ENCODE results near the gene TIMM17A. TPM values are rescaled to one million over a fixed set of nuclear protein-coding genes. Genes with fewer than 3 reads are reported as not detected.

Gene TIMM17A
- total RNA-seq, 1 donor from 2014 or later: 50.5 TPM

DNA sequence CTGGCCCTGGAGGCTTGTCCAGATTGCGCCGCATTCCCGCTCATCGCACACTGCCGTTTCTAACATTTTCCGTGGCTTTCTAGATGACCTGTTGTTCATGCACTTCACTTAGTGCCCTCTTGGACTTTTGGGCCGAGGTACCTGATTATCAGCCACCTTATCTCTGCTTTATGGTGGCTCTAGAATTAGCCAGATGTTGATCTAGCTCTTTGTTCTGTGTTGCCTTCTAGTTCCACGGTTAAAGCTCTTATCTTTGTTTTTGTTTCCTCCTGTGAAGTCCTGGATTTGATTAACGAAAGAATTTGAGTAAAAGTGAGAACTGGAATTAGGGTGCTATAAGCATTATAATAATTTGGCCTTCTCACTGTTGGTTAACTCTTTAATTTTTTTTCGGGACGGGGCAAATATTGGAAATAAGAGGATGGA lies 28.1 kb downstream of the TIMM17A start:
- H3K4me2 ChIP-seq: peak overlapping the region; percentile 91
- DNase-seq (ENCODE audit: low spot score): no peak
- Mint-ChIP-seq H3K4me1 (peaks cover 22% of the 10 kb centered on the region), H3K27ac (peak overlapping the region; percentile 58), H3K9me3 (no peaks in the 10 kb centered on the region), H3K4me3 (peak overlapping the region; percentile 98), H3K27me3 (ENCODE audit: insufficient read depth, low read depth) (peaks cover 7% of the 10 kb centered on the region), H3K36me3 (peaks cover 2% of the 10 kb centered on the region)
- H3K79me2 ChIP-seq (ENCODE audit: low read depth): peaks cover 51% of the 10 kb centered on the region
- no peaks in the 10 kb centered on the region for H3K36me3 ChIP-seq
- peak overlapping the region; percentile 50 for H3K9ac ChIP-seq
- H2AFZ ChIP-seq (replicated peaks): peak overlapping the region; percentile 55
- H3K4me3 ChIP-seq: peak overlapping the region; percentile 68
- H3K27me3 ChIP-seq: peaks cover 15% of the 10 kb centered on the region
- H3F3A ChIP-seq (ENCODE audit: low read depth): peaks cover 24% of the 10 kb centered on the region
- TF ChIP-seq, protein P1, sequence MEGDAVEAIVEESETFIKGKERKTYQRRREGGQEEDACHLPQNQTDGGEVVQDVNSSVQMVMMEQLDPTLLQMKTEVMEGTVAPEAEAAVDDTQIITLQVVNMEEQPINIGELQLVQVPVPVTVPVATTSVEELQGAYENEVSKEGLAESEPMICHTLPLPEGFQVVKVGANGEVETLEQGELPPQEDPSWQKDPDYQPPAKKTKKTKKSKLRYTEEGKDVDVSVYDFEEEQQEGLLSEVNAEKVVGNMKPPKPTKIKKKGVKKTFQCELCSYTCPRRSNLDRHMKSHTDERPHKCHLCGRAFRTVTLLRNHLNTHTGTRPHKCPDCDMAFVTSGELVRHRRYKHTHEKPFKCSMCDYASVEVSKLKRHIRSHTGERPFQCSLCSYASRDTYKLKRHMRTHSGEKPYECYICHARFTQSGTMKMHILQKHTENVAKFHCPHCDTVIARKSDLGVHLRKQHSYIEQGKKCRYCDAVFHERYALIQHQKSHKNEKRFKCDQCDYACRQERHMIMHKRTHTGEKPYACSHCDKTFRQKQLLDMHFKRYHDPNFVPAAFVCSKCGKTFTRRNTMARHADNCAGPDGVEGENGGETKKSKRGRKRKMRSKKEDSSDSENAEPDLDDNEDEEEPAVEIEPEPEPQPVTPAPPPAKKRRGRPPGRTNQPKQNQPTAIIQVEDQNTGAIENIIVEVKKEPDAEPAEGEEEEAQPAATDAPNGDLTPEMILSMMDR (IDR thresholded peaks at IDR 0.05): no peak
- no peak for TF ChIP-seq EZH2 (IDR thresholded peaks at IDR 0.05)
- no peak for TF ChIP-seq EZH2phosphoT487 (IDR thresholded peaks at IDR 0.05)
- H4K20me1 ChIP-seq (ENCODE audit: low read depth): peaks cover 19% of the 10 kb centered on the region
- peaks cover 6% of the 10 kb centered on the region for H3K4me1 ChIP-seq
- H3K27ac ChIP-seq: no peak overlapping the region
- H3K9me3 ChIP-seq (ENCODE audit: low read depth): no peaks in the 10 kb centered on the region

DNA sequence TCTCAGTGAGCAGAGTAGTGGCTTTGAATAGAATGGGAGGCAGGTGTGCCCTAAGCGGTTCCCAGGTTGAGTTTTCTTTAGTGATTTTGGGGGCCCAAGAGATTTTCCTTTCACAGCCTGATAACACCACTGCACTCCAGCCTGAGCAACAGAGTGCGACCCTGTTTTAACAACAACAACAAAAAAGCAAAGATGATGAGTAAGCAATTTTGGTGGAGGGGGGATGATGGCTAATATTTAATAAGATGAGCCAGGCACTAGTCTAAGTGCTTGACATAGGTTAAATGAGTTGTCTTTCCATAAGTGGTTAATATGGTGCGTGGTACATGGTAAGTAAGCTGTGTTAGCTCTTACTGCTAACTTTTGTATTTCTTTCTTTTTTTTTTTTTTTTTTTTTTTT lies 29.1 kb downstream of the TIMM17A start:
- Histone ChIP-seq H3K9ac (no peak overlapping the region), H3K4me2 (peak overlapping the region; percentile 91), H3K79me2 (ENCODE audit: low read depth) (peaks cover 51% of the 10 kb centered on the region), H3K27ac (no peak overlapping the region), H2AFZ (replicated peaks) (no peak overlapping the region), H3K36me3 (no peaks in the 10 kb centered on the region), H3K4me1 (peaks cover 6% of the 10 kb centered on the region), H4K20me1 (ENCODE audit: low read depth) (peaks cover 21% of the 10 kb centered on the region), H3F3A (ENCODE audit: low read depth) (peaks cover 24% of the 10 kb centered on the region), H3K4me3 (no peak overlapping the region), H3K9me3 (ENCODE audit: low read depth) (no peaks in the 10 kb centered on the region), H3K27me3 (peaks cover 15% of the 10 kb centered on the region)
- H3K4me1 Mint-ChIP-seq: peaks cover 22% of the 10 kb centered on the region
- TF ChIP-seq, protein P1 (IDR thresholded peaks at IDR 0.05): no peak
- no peak for TF ChIP-seq EZH2 (IDR thresholded peaks at IDR 0.05)
- TF ChIP-seq EZH2phosphoT487 (IDR thresholded peaks at IDR 0.05): no peak
- H3K27ac Mint-ChIP-seq: no peak overlapping the region
- peak overlapping the region; percentile 98 for H3K4me3 Mint-ChIP-seq
- H3K9me3 Mint-ChIP-seq: no peaks in the 10 kb centered on the region
- peaks cover 6% of the 10 kb centered on the region for H3K36me3 Mint-ChIP-seq
- peaks cover 7% of the 10 kb centered on the region for H3K27me3 Mint-ChIP-seq (ENCODE audit: insufficient read depth, low read depth)
- DNase-seq (ENCODE audit: low spot score): no peak

DNA sequence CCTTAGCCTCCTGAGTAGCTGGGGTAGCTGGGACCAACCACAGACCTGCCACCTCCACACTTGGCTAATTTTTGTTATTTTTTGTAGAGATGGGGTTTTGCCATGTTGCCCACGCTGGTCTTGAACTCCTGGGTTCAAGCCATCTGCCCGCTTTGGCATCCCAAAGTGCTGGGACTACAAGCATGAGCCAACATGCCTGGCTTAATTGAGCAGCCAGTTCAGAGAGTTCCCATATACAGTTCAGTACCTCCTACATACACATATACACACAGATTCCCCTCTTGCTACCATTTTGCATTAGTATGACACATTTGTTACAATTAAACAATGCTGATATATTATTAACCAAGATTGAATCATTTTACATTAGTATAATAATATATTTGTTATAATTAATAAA lies 30.1 kb downstream of the TIMM17A start:
- Mint-ChIP-seq H3K27me3 (ENCODE audit: insufficient read depth, low read depth) (peaks cover 7% of the 10 kb centered on the region), H3K4me3 (peak overlapping the region; percentile 60), H3K9me3 (no peaks in the 10 kb centered on the region), H3K27ac (no peak overlapping the region), H3K4me1 (peaks cover 22% of the 10 kb centered on the region), H3K36me3 (peaks cover 10% of the 10 kb centered on the region)
- no peak for TF ChIP-seq EZH2phosphoT487 (IDR thresholded peaks at IDR 0.05)
- no peak for TF ChIP-seq EZH2 (IDR thresholded peaks at IDR 0.05)
- TF ChIP-seq, protein P1 (IDR thresholded peaks at IDR 0.05): no peak
- Histone ChIP-seq H3K27ac (no peak overlapping the region), H3F3A (ENCODE audit: low read depth) (peaks cover 24% of the 10 kb centered on the region), H3K36me3 (peaks cover 3% of the 10 kb centered on the region), H3K4me2 (no peak overlapping the region), H3K9ac (no peak overlapping the region), H3K4me1 (peaks cover 6% of the 10 kb centered on the region), H3K9me3 (ENCODE audit: low read depth) (no peaks in the 10 kb centered on the region), H3K79me2 (ENCODE audit: low read depth) (peaks cover 51% of the 10 kb centered on the region), H2AFZ (replicated peaks) (no peak overlapping the region), H3K4me3 (no peak overlapping the region), H3K27me3 (peaks cover 15% of the 10 kb centered on the region), H4K20me1 (ENCODE audit: low read depth) (peaks cover 23% of the 10 kb centered on the region)
- DNase-seq (ENCODE audit: low spot score): no peak

Data from neural progenitor cell (in vitro differentiated cells).